Spleen (tissue), 11 donors: ENCODE results near the gene SLC15A5. TPM values are rescaled to one million over a fixed set of nuclear protein-coding genes. Genes with fewer than 3 reads are reported as not detected.

Experiments used
- DNase-seq: peaks from one replicate; pipeline ENCODE4 v3.0.0-alpha.2; 2020
- H3K27ac ChIP-seq, 8 donors: fragments of 200-600 bp; sonication (generic) in 7 of 8; 1 replicate in 4 of 8; 2 replicates in 4 of 8; pipeline versions ENCODE4 v1.5.0 to v1.8.0; 2016 to 2021; ENCODE audit warnings: inconsistent platforms in 4 of 8, mild to moderate bottlenecking in 4 of 8, moderate library complexity in 1 of 8
- H3K27me3 ChIP-seq, 7 donors: fragments of 200-600 bp; sonication (generic) in 6 of 7; replicated peaks in 1 of 7; 1 replicate in 4 of 7; 2 replicates in 3 of 7; pipeline versions ENCODE4 v1.5.0 to v1.8.0; 2016 to 2021; ENCODE audit warnings: inconsistent platforms in 3 of 7, mild to moderate bottlenecking in 1 of 7
- H3K36me3 ChIP-seq, 6 donors: fragments of 200-600 bp; sonication (generic) in 5 of 6; 1 replicate in 4 of 6; 2 replicates in 2 of 6; pipeline versions ENCODE4 v1.5.0 to v1.8.0; 2016 to 2021; ENCODE audit warnings: inconsistent platforms in 2 of 6
- H3K4me1 ChIP-seq, 6 donors: fragments of 200-600 bp; sonication (generic) in 5 of 6; 1 replicate in 3 of 6; 2 replicates in 3 of 6; pipeline versions ENCODE4 v1.5.0 to v1.8.0; 2016 to 2021; ENCODE audit warnings: inconsistent platforms in 3 of 6
- H3K4me3 ChIP-seq, 8 donors: fragments of 200-600 bp; sonication (generic) in 7 of 8; 1 replicate in 4 of 8; 2 replicates in 4 of 8; pipeline versions ENCODE4 v1.5.0 to v1.8.0; 2016 to 2021; ENCODE audit warnings: inconsistent platforms in 4 of 8, mild to moderate bottlenecking in 4 of 8, moderate library complexity in 2 of 8
- H3K9me3 ChIP-seq, 8 donors: fragments of 200-600 bp; sonication (generic) in 7 of 8; 1 replicate in 4 of 8; 2 replicates in 4 of 8; pipeline versions ENCODE4 v1.5.0 to v1.8.0; 2016 to 2021; ENCODE audit warnings: inconsistent platforms in 4 of 8
- POLR2A ChIP-seq, 3 donors: fragments of 450-650 bp; IDR thresholded peaks; one replicate each; pipeline ENCODE4 v1.5.1; 2017; ENCODE audit warnings: antibody characterized with exemption in 3 of 3, mild to moderate bottlenecking in 1 of 3
- POLR2AphosphoS5 ChIP-seq, 3 donors: sonication (generic); formaldehyde crosslinking; IDR thresholded peaks; one replicate each; pipeline ENCODE4 v1.5.1; 2017; ENCODE audit warnings: antibody characterized with exemption in 3 of 3
- WGBS, 5 donors: extraction: QIAGEN DNeasy Blood & Tissue Kit in 3 of 5; methylation state at CpG; one replicate each; pipeline versions ENCODE4 v1.1.5 to v1.1.7; 2013 to 2018; 5-methylcytosine and 5-hydroxymethylcytosine counted together
- intact Hi-C: fragments of 100-400 bp; cut with DNase I; formaldehyde crosslinking; loops from one replicate; pipeline ENCODE4 v1.15.0; 2023; ENCODE audit warnings: low total_unique reads
- polyA plus RNA-seq, 3 donors: library from polyadenylated mRNA; stranded (reverse); fragments of 200-250 nt; gene quantifications; one replicate each; pipeline ENCODE4 v1.2.1, GENCODE V29; 2013
- total RNA-seq, 7 donors: library from RNA; depleted of rRNA in 3 of 7; stranded (reverse); fragments of >200 nt in 3 of 7; fragmentation: NEBNext Ultra II Directional in 4 of 7; extraction: Animal tissue kit (Norgen Biotek cat#: 25700) in 4 of 7; gene quantifications; one replicate each; pipeline versions ENCODE4 v1.1.0 to v1.2.1, GENCODE V29; 2016 to 2021
- TF ChIP-seq, protein P1 (sequence below), 11 experiments: fragments of 200-600 bp in 7 of 11; fragments of 450-650 bp in 4 of 11; sonication (generic) in 4 of 11; IDR thresholded peaks in 8 of 11; conservative IDR thresholded peaks in 3 of 11; 1 replicate in 7 of 11; 2 replicates in 4 of 11; pipeline versions ENCODE4 v1.4.0 to v1.8.0; 2016 to 2021; ENCODE audit warnings: antibody characterized with exemption in 11 of 11, inconsistent platforms in 4 of 11, mild to moderate bottlenecking in 1 of 11
- donor health status: healthy with polysubstance abuse.
- donor health status: DM: no; HTN: no; CAD: no; lungs with moderate emphysema.
- donor health status: DM: no; HTN: no; CAD: no.
- donor health status: Bipolar disorder and iron deficiency.
- donor health status: healthy.
- donor health status: DM: no; HTN: no; CAD: no.
- donor health status: DM: yes; HTN: yes; CAD: no.

Gene SLC15A5
- total and polyA plus RNA-seq, 10 donors, result not detected

DNA sequence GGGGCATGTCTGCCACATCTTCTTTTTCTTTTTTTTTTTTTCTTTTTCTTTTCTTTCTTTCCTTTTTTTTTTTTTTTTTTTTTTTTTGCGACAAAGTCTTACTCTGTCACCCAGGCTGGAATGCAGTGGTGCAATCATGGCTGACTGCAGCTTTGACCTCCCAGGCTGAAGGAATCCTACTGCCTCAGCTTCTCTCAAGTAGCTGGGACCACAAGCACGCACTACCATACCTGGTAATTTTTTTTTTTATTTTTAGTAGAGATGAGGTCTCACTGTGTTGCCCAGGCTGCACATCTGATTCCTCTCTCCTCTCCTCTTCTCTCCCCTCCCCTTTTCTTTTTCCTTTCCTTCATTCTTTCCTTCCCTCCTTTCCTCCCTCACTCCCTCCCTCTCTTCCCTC is 18.5 kb downstream of the SLC15A5 start:
- intact Hi-C loops, result no loop called here
- no peak overlapping the region for H3K27ac ChIP-seq
- no peaks in the 10 kb centered on the region for H3K36me3 ChIP-seq
- H3K4me1 ChIP-seq, result no peaks in the 10 kb centered on the region
- WGBS, 5 donors, result 67 to 98% (median 72%) methylated on average over 1 to 2 of the region's 2 CpGs
- no peak overlapping the region for H3K4me3 ChIP-seq
- peaks cover 0 to 13% (median 8%) of the 10 kb centered on the region in 8 donors for H3K9me3 ChIP-seq
- TF ChIP-seq POLR2AphosphoS5 (IDR thresholded peaks at IDR 0.05), result no peak
- TF ChIP-seq, protein P1, sequence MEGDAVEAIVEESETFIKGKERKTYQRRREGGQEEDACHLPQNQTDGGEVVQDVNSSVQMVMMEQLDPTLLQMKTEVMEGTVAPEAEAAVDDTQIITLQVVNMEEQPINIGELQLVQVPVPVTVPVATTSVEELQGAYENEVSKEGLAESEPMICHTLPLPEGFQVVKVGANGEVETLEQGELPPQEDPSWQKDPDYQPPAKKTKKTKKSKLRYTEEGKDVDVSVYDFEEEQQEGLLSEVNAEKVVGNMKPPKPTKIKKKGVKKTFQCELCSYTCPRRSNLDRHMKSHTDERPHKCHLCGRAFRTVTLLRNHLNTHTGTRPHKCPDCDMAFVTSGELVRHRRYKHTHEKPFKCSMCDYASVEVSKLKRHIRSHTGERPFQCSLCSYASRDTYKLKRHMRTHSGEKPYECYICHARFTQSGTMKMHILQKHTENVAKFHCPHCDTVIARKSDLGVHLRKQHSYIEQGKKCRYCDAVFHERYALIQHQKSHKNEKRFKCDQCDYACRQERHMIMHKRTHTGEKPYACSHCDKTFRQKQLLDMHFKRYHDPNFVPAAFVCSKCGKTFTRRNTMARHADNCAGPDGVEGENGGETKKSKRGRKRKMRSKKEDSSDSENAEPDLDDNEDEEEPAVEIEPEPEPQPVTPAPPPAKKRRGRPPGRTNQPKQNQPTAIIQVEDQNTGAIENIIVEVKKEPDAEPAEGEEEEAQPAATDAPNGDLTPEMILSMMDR (IDR thresholded peaks at IDR 0.05 in 8 of 11, conservative IDR thresholded peaks at IDR 0.05 in 3 of 11), result no peak
- no peak for TF ChIP-seq POLR2A (IDR thresholded peaks at IDR 0.05)
- H3K27me3 ChIP-seq, result no peaks in the 10 kb centered on the region
- DNase-seq, result no peak

DNA sequence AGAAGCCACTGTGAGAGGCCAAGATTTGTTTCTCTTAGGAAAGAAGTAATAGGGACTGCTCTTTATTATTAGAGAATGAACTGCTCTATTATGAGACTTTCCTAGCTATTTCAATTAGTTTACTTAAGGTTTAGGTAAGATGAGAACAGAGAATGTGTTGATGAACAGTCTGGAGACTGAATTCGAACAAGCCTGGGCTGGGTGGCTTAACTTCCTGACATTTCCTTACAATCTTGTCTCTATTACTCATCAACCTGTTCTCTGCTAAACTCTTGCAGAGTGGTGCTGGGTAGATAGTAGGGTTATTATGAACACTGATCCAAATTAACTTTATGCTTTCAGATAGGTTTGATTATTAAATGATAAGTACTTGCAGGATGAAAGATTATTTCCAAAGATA is 31.2 kb downstream of the SLC15A5 start:
- no peaks in the 10 kb centered on the region for H3K27me3 ChIP-seq
- H3K4me3 ChIP-seq, result no peak overlapping the region
- no peaks in the 10 kb centered on the region for H3K4me1 ChIP-seq
- TF ChIP-seq POLR2AphosphoS5 (IDR thresholded peaks at IDR 0.05), result no peak
- TF ChIP-seq, protein P1 (IDR thresholded peaks at IDR 0.05 in 8 of 11, conservative IDR thresholded peaks at IDR 0.05 in 3 of 11), result no peak
- WGBS, 5 donors, result 55 to 92% (median 71%) methylated on average over 1 of the region's 1 CpG
- DNase-seq, result no peak
- intact Hi-C loops, result no loop called here
- no peaks in the 10 kb centered on the region for H3K9me3 ChIP-seq
- no peaks in the 10 kb centered on the region for H3K36me3 ChIP-seq
- H3K27ac ChIP-seq, result no peak overlapping the region

DNA sequence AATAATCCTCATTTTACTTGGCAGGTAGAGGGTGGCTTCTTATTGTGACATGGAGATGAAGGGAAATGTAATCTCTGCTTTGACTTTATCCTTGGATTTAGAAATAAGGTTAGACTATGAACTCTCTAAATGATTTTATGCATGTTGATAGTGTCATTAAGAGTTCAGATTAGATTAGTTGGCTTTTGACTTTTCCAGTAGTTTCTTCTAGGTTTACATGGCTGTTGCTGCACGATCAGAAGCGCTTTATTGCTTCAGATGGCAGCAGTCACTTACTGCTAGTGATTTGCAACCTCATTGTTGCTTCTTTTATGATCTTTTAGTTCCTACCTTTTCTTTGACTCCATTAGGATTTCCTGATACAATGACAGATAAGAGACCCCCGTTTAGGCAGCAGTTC is 32.3 kb downstream of the SLC15A5 start:
- Histone ChIP-seq H3K4me1 (no peaks in the 10 kb centered on the region), H3K27me3 (no peaks in the 10 kb centered on the region), H3K9me3 (no peaks in the 10 kb centered on the region), H3K36me3 (no peaks in the 10 kb centered on the region), H3K4me3 (no peak overlapping the region), H3K27ac (no peak overlapping the region)
- TF ChIP-seq POLR2A (IDR thresholded peaks at IDR 0.05) (no peak), POLR2AphosphoS5 (IDR thresholded peaks at IDR 0.05) (no peak)
- TF ChIP-seq, protein P1 (IDR thresholded peaks at IDR 0.05 in 8 of 11, conservative IDR thresholded peaks at IDR 0.05 in 3 of 11), result no peak
- intact Hi-C loops, result no loop called here
- DNase-seq, result no peak
- WGBS, 5 donors, result 55 to 71% (median 61%) methylated on average over 3 of the region's 3 CpGs

DNA sequence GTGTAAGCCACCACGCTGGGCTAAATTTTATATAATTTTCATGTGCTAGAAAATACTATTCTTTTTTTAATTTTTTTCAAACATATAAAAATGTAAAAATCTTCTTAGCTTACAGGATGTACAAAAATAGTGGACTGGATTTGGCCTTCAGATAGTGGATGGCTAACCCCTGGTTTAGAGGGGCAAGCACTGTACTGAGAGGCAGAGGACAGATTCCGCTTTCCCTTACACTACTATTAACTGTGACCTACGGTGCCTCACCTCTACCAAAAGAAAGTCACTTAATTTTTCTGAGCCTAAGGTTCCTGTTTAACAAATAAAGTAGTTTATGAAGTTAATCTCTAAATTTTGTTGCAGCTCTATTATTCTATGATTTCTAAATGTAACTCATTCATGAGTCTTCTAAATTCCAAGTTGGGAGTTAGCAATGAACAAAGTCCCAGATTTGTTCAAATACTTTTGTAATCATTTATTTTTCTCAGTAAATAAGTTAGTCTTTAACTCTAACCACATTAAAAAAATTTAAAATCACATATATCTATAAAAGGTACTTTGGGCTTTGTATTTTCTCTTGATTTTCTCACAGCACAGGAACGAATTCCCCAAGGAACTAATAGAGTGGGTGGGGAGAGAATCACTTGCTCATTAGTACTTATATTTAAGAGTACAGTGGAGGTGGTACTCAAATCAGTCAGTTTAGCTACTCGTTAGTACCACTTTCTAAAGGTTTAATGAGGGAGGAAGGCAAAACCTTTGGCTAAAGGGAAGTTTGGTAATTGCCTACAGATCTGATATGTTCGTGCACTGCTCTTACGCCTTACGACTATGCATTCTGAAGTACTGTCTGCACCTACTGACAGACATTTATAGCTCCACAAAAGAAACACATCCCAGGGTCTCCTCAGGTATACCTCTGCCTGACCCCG is 33.7 kb downstream of the SLC15A5 start:
- intact Hi-C loops, result no loop called here
- TF ChIP-seq, protein P1 (IDR thresholded peaks at IDR 0.05 in 8 of 11, conservative IDR thresholded peaks at IDR 0.05 in 3 of 11), result no peak
- no peak for TF ChIP-seq POLR2AphosphoS5 (IDR thresholded peaks at IDR 0.05)
- no peak for TF ChIP-seq POLR2A (IDR thresholded peaks at IDR 0.05)
- H3K9me3 ChIP-seq, result no peaks in the 10 kb centered on the region
- no peak overlapping the region for H3K4me3 ChIP-seq
- no peak overlapping the region for H3K27ac ChIP-seq
- no peaks in the 10 kb centered on the region for H3K36me3 ChIP-seq
- H3K27me3 ChIP-seq, result no peaks in the 10 kb centered on the region
- WGBS, 5 donors, result 83 to 90% (median 85%) methylated on average over 9 of the region's 9 CpGs
- DNase-seq, result no peak
- H3K4me1 ChIP-seq, result no peaks in the 10 kb centered on the region
